ENCODE results near the gene TNNI3K.

Gene TNNI3K

GRCh38 chr1:74584185-74584584 is 349.0 kb downstream of the TNNI3K start:
- DNase-seq, result no peak

GRCh38 chr1:74586253-74586897 is 351.2 kb downstream of the TNNI3K start:
- no peak for DNase-seq

- DNase-seq, result no peak
These were observed 352.7 kb downstream of the TNNI3K start for GRCh38 chr1:74587888-74588287.

DNA sequence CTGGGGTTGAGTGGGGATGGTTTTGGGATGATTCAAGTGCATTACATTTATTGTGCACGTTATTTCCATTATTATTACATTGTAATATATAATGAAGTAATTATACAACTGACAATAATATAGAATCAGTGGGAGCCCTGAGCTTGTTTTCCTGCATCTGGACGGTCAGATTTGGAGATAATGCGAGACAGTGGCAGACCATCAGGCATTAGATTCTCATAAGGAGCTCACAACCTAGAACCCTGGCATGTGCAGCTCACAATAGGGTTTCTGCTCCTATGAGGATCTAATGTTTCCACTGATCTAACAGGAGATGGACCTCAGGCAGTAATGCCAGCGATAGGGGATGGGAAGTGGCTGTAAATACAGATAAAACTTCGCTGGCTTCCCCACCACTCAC is 355.1 kb downstream of the TNNI3K start:
- no peak for DNase-seq

DNA sequence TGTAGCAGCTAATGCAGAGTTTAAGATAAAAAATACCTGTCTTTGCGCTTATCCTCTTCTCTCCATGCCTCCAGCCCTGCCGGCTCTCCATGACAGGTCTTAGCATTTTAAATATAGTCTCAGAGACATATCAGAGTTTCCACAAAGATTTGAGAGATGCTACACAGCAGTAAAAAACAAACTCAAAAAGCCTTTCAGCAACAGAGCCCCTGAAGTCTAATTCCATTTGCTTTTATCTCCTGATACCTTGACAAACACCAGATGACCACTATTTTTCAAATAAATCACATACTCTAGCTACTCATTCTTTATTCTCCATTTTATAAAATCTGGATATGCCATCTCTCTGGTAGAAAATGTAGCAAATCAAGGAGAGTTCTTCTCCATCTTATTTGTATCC is 356.8 kb downstream of the TNNI3K start:
- no peak for DNase-seq

GRCh38 chr1:74592580-74593355 is 357.6 kb downstream of the TNNI3K start:
- DNase-seq, result no peak

Data from NCI-H526 treated with DMSO at 0.1 percent for 48 hours (cell line).